Measurements from ENCODE around the gene GSPT1.

DNA sequence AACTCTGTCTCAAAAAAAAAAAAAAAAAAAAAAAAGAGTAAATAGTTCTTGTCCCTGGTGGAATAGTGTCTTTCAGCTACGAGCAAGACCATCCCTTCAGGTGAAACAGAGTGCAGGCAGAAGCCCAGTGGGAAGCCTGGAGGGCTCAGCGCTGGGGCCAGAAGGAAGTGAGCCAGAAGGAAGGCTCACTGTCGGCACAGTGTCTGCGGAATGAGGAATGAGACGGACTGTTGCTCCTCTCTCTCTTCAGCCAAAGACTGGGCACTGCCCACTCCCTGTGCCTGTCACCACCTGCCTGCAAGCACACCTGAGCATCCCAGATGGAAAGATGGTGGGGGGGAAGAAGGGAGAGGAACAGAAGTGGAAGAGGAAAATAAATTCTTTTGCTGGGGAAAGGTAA is 71.9 kb downstream of the GSPT1 start:
- TF ChIP-seq, protein P1, sequence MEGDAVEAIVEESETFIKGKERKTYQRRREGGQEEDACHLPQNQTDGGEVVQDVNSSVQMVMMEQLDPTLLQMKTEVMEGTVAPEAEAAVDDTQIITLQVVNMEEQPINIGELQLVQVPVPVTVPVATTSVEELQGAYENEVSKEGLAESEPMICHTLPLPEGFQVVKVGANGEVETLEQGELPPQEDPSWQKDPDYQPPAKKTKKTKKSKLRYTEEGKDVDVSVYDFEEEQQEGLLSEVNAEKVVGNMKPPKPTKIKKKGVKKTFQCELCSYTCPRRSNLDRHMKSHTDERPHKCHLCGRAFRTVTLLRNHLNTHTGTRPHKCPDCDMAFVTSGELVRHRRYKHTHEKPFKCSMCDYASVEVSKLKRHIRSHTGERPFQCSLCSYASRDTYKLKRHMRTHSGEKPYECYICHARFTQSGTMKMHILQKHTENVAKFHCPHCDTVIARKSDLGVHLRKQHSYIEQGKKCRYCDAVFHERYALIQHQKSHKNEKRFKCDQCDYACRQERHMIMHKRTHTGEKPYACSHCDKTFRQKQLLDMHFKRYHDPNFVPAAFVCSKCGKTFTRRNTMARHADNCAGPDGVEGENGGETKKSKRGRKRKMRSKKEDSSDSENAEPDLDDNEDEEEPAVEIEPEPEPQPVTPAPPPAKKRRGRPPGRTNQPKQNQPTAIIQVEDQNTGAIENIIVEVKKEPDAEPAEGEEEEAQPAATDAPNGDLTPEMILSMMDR (IDR thresholded peaks at IDR 0.05; ENCODE audit: poor library complexity, severe bottlenecking), result no peak
- TF ChIP-seq POLR2AphosphoS5 (IDR thresholded peaks at IDR 0.05), result no peak

Data from neural cell (in vitro differentiated cells).